LHCN-M2 (cell line): ENCODE data around the gene FRMD4B. TPM values are rescaled to one million over a fixed set of nuclear protein-coding genes. Genes with fewer than 3 reads are reported as not detected.
"Not testable (repeated sequence)": the region's sequence is repeated elsewhere in the genome, so short reads cannot be mapped to it uniquely, and the experiment has no call there.

ENCODE experiments used
- DNase-seq: peaks from one replicate; pipeline ENCODE4 v3.0.0-alpha.2; 2012; ENCODE audit warnings: low read depth
- total RNA-seq: library from RNA; depleted of rRNA; stranded (reverse); fragments of >200 nt; gene quantifications from 2 replicates; pipeline ENCODE4 v1.2.3, GENCODE V29; 2014

The FRMD4B gene
- total RNA-seq, 1 experiment from 2014 or later, result 5.6 TPM

GRCh38 chr3:69246612-69247011 is 139.3 kb downstream of the FRMD4B start:
- DNase-seq, result no peak

GRCh38 chr3:69244039-69244438 is 141.8 kb downstream of the FRMD4B start:
- no peak for DNase-seq

GRCh38 chr3:69241769-69242168 is 144.1 kb downstream of the FRMD4B start:
- no peak for DNase-seq

GRCh38 chr3:69240651-69241568 is 145.0 kb downstream of the FRMD4B start:
- no peak for DNase-seq

- DNase-seq, result no peak
These were observed 146.8 kb downstream of the FRMD4B start for GRCh38 chr3:69239063-69239462.

GRCh38 chr3:69236812-69237707 is 148.8 kb downstream of the FRMD4B start:
- DNase-seq, result no peak

- no peak for DNase-seq
These were observed 150.0 kb downstream of the FRMD4B start for GRCh38 chr3:69235882-69236281.

- DNase-seq, result not testable (repeated sequence)
These were observed 150.7 kb downstream of the FRMD4B start for GRCh38 chr3:69235227-69235626.

GRCh38 chr3:69232482-69232881 is 153.4 kb downstream of the FRMD4B start:
- no peak for DNase-seq

- no peak for DNase-seq
These were observed 153.9 kb downstream of the FRMD4B start for GRCh38 chr3:69231929-69232440.

GRCh38 chr3:69226071-69226470 is 159.8 kb downstream of the FRMD4B start:
- DNase-seq, result no peak

GRCh38 chr3:69219101-69219708 is 166.7 kb downstream of the FRMD4B start:
- peak; percentile 21 for DNase-seq

GRCh38 chr3:69218079-69218478 is 167.8 kb downstream of the FRMD4B start:
- DNase-seq, result no peak

- DNase-seq, result no peak
These were observed 168.9 kb downstream of the FRMD4B start for GRCh38 chr3:69216981-69217380.

- peak; percentile 44 for DNase-seq
These were observed 171.6 kb downstream of the FRMD4B start for GRCh38 chr3:69214241-69214640.

- DNase-seq, result peak; percentile 45
These were observed 173.3 kb downstream of the FRMD4B start for GRCh38 chr3:69212411-69213160.

- DNase-seq, result no peak
These were observed 175.7 kb downstream of the FRMD4B start for GRCh38 chr3:69210068-69210730.

GRCh38 chr3:69209413-69209812 is 176.5 kb downstream of the FRMD4B start:
- DNase-seq, result no peak

- DNase-seq, result no peak
These were observed 178.9 kb downstream of the FRMD4B start for GRCh38 chr3:69207031-69207430.

- no peak for DNase-seq
These were observed 180.5 kb downstream of the FRMD4B start for GRCh38 chr3:69205385-69205784.
